Non-pigmented ciliary epithelial cell (primary cell): ENCODE data around the gene ITPRIP.

Experiments
- DNase-seq: peaks from one replicate; pipeline ENCODE4 v3.0.0-alpha.2; 2010; ENCODE audit warnings: low read depth

ITPRIP gene

DNA sequence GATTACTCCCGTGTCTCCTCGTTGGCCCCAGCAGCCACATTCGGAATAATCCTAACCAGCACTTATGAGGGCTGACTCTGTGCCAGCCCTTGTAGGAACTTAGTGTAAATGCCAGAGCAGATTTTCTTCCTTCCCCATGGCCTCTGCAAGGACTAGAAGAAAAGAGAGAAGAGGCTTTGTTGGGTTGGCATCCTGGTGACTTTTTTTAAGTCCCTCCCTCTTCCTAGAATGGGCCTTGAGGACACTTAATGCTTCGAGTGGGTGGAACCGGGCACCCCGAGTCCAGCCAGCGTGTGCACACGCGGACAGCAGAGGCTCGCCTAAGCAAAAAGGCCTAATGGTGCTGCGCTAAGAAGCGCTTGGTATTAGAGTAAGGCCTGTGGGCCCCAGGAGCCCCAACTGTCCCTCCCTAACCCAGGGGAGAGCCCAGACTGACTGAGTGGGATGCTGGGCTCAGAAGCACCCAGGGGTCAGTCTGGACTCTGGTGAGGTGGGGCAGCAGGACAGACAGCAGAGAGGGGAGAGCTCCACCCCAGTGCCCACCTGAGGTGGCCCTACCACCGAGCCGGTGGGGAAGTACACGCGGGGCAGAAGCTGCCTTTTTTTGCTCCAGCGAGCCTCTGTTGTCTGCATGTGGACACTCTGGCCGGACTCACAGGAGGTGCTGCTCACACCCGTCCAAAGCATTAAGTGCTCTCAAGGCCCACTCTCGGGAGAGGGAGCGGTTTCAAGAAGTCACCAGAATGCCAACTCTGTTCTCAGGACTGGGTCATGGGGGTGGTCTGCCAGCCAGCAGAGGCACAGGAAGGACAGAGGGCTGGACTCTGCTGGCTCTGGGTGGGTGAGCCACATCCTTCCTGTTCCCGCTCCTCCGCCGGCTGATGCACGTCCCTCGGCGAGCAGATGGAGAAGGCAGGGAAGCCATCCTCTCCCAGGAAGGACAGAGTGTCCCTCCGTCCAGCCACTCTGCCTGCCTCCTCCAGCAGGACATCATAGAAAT, 12.5 kb downstream of the ITPRIP start:
- DNase-seq: no peak

DNA sequence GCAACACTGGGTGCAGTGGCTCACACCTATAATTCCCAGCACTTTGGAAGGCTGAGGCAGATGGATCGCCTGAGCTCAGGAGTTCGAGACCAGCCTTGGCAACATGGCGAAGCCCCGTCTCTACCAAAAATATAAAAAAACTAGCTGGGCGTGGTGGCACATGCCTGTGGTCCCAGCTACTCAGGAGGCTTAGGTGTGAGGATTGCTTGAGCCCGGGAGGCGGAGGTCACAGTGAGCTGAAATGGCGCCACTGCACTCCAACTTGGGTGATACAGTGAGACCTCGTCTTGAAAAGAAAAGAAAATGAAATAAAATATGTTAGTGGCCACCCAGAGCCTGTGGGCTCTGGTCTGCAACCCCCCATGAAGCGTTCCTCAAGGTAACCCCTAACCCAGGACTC, 13.3 kb downstream of the ITPRIP start:
- no peak for DNase-seq

DNA sequence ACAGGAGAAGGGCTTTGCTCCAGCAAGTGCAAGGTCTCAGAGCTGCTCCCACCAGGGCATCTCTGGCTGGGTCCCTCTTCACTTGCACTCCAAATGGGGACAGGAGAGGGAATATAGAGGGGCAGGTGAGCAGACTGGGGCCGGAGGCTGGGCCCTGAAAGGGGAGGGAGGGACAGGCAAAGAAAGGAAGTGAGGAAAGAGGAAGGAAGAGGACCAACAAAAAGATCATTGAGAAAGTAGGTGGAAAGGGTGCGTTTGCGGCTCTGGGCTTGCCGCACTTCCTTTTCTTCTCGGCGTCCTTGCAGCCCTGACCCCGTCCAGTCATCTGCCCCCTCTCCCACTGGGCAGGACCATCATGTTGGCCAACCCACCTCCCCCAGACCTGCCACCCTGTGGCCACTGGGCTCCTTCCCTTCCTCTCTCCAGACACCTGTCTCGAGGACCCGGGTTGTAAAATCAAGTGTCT, 14.0 kb downstream of the ITPRIP start:
- no peak for DNase-seq

DNA sequence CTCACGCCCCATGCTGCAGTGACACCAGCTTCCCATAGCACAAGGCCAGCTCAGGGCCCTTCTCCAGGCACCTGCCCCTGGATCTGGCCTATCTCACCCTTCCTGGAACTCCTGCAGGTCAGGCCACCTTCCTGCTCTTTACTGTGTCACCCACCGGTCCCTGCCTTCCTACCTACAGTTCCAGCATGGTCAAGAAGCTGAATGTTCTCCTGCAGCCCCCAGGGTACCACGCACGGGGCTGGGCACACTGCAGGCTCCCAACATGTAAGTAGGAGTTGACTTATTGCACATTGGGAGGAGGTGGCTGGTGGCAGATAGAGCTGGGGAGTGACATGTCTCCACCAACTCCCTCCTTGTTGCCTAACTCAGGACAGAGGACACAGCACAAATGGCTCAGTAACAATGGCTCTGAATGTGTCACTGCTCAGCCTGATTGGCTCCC, 14.5 kb downstream of the ITPRIP start:
- no peak for DNase-seq

DNA sequence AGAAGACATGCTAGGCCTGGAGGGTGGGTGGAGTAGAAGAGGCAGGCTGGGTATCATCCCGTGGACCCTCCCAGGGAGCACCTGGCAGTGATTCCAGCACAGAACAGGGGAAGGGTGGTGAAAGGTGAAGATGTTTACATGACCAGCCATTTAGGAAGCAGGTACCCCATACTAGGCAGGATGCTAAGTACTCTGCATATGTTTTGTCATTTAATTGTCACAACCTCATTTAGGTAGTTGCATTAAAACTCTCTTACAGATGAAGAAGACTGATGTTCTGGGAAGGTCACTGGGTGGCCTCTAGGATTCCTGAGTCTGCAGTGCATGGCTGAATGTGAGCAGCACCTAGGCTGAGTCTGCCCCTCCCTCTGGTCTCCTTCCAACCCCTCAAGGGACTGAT, 15.2 kb downstream of the ITPRIP start:
- no peak for DNase-seq

DNA sequence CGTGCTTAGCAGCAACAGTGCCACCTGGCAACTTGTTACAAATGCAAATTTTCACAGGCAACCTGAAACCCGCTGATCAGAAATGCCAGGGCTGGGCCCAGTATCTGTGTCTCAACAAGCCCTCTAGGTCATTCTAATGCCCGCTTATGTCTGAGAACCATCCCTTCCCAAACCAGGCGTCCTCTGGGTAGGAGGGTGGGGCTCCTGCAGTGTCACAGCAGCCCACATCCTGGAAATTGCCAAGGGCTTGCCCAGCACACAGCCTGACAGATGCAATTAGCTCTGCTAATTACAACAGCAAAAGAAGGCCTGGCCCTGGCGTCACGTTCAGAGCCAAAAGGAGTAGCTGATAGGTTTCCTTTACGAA, 15.9 kb downstream of the ITPRIP start:
- DNase-seq: no peak

DNA sequence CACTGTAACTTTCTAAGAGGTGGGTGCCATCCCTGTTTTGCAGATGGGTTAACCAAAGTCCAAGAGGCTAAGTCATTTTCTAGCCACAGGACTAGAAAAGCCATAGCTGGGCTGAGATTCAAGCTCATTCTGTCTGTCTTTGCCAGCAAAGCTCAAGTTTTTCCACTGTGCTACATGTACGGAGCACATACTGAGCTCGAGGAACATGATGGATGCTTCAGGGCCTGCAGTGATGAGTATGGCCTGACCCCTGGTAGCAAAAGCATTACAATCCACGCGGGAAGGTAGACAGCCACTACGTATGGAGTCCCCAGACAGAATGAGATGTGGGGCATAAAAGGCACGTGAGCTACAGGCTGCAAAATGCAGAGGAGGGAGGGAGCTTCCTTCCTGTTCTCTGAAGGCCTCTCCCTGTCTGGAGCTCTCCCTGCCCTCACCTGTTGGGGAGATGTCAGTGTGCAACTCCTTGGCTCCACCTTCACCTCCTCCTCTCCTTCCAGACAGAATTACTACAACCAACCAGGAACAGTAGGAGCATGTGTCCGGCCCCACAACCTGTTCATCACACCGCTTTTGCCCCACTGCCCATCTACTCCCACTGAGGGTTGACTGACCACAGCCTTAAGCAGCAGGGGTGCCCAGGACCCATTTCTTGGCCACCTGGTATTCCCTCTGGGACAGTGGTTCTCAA, 16.4 kb downstream of the ITPRIP start:
- no peak for DNase-seq

DNA sequence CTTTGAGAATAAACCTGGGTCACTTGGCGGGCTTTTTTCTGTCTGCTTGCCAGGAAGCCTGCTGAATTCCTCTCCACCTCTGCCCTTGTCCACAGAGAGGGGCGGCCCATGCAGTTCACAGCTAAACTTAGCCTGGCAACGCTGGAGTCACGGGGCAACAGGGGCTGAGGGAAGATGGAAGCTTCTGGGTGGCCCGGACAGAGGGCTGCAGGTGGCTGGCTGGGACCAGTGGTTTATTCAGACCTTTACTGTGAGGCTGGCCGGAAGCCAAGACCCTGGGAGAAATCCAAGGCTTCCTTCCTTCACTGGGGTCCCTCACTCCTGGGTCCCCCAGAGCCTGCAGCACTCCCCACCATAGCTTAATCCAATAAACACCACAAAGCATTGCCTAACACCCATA, 17.0 kb downstream of the ITPRIP start:
- DNase-seq: no peak

DNA sequence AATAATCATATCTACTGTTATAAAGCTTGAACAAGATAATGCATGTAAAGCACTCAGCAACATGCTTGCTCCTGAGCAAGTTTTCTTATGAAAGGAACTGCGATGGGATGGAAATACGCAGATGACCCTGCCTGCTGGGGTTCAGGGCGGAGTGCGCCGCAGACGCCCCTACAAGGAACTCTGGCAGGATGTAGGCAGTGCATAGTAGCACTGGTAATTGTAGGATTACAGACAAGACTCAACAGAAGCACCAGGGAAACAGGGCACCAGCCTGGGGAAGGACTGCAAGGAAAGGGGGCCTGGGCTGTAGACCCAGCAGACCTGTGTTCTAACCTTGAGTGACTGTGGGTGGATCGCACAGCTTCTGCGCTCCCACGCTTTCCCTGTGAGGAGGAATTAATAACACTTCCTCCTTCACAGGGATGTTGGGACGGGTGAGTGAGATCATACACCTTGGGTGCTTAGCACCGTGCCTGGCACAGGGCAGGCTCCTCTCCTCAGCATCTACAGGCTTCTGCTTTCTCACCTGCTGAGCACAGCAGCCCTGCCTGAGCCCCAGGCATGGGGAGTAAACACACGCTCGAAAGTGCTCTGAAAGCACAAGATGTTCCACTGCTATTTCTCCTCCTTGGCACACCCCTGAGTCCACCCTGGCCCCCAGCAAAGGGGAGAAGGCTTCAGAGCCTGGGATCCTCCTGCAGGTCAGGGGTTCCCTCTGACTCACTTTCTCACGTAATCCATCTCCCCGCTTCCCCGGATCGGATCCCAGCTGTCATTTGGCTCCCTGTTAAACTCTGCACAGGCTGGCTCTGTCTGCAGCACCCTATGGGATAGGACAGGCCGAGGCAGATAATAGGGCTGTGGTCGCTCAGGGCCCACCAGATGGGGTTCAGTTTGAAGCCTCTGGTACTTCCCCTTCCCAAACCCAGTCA, 19.2 kb downstream of the ITPRIP start:
- no peak for DNase-seq

DNA sequence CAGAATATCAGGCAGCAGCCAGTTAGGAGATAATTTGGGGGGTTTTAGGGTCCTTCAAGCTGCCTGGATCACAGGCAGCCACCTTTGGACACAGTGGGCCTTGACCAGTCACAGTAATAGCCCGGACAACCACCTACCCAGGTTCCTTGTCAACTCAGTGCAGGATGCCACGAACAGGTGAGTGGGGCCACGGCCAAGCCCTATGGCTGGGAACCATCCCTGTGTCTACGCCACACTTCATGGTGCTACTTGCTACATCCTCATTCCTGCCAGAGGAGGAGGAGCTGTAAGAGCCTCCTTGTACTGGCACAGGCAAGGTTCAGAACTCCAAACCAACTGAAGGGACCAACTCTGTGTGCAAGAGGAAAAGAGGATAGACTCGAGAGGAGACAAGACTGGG, 19.9 kb downstream of the ITPRIP start:
- DNase-seq: no peak

DNA sequence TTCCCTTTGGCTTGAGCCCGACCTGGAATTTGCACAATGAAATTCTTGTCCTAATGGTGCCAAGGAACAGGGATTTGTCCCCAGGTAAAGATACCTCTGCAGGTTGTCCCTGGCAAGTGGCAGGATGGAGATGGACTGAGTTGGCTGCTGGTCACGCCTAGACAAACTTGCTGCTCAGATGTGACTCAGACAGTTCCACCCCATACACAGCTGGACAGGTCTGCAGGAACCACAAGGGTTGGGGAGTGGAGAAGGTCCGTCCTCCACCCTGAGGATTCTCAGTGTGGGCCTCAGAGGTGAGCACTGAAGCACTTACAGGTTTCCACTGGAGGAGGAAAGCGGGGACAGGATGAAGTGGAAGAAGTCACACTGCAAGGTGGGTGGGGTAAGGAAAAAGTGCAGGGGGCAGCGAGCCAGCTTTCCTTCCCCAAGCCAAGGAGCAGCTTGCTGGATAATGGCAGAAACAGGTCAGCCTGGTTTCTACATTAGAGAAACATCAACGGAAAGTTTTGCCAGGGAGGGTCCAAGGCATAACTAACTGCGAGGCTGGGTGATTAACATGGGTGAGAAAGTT, 20.5 kb downstream of the ITPRIP start:
- no peak for DNase-seq

DNA sequence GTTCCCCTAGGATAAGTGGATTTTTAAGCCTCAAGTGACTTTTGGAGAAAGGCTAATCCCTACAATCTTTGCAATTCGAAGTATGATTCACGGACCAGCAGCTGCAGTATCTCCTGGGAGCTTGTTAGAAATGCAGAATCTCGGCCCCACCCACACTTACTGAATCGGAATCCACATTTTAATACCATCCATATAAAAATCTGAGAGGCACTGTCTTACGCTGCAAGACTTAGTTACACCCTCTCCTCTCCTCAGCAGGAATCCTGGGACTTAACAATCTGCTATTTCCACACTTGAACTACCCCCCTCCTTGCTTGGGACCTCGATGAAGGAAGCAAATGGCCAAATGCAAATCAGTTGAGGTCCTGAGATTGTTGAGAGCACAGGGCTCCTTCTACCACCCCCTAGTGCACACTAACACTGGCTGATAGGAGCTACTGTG, 21.0 kb downstream of the ITPRIP start:
- DNase-seq: no peak

DNA sequence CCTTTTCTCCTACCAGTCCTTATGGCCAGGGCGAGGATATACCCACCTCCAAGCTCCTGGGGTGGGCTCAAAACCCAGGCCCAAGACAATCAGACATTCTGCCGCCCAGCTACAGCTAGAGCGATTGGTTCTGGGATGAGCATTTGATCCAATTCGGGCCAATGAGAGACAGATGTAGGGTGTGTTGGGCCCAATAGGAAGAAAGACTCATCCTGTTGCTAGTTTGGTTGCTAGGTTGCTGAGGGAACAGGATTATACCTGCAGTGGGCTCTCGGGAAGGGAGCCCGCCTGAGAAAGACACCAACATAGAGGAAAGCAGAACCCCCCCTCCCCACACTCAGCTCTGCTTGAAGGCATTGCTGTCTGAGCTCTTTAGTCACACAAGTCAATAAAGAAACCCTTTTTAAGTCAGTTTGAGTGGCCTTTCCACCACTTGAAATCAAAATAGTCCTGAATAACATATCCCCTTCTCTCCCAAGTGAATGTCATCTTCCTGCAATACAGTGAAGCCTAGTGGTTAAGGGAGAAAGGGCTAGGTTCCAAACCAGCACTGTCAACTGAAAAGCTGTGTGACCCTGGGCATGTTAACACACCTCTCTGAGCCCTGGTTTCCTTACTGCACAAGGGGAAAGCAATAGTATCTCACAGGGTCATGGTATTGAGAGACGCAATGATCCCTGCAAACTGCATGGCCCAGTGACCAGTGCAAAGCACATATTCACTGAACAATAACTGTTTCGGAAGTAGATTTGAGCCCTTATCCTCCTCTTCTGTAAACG, 21.8 kb downstream of the ITPRIP start:
- no peak for DNase-seq

DNA sequence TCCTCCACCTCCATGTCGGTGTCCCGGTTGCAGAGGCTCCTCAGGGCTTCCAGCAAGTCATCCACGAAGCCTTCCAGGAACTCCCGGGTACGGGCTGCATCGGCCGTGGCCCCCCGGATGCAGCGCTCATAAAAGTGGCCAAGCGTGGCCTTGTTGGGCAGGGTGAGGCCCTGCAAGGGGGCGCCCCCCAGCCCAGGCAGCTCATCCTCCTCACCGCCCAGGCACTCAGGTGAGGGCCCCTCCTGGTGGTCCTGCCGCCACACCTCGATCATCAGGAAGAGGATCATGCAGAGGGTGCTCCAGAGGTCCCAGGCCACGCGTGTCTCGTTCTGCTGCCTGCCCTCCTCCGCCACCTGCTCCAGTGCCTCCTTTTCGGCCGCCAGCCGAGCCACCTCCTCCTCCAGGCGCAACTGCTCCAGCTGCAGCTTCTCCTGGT, 22.8 kb downstream of the ITPRIP start:
- DNase-seq: no peak

DNA sequence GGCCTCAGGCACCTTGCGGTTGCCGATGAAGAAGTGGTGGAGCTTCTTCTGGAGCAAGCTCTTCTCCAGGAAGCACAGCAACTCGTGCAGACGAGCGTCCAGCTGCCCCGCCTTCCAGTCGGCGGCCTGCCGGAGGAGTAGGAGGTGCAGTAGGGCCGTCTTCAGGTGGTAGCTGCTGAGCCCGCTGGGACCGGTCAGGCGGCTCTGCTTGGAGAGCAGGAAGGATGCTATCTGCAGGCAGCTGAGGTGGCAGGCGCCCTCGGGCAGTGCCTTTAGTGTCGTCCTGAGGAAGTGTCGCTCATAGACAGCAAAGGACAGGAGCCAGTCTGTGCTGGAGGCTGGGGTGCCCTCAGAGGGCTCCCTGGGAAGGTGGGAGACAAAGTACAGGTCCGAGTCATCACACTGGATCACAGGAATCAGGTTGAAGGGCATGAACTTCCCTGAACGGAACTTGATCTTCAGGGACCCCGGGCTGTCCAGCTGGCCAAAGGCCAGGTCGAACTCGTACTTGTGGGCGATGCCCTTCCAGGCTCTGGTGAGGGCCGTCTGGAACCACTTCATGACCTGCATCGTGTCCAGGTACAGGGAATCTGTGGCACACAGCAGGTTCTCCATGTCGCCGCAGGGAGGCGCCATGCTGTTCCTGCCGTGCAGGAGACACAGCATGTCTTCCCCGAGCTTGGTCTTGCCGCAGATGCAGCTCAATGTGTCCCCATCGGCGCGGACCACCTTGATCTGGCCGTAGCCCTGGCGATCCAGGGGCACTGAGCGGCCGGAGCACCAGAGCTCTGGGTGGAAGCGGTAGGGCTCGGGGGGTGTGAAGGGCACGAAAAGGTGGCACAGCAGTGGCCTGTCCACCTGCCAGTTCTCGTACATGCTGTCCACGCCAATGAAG, 23.4 kb downstream of the ITPRIP start:
- DNase-seq: no peak

DNA sequence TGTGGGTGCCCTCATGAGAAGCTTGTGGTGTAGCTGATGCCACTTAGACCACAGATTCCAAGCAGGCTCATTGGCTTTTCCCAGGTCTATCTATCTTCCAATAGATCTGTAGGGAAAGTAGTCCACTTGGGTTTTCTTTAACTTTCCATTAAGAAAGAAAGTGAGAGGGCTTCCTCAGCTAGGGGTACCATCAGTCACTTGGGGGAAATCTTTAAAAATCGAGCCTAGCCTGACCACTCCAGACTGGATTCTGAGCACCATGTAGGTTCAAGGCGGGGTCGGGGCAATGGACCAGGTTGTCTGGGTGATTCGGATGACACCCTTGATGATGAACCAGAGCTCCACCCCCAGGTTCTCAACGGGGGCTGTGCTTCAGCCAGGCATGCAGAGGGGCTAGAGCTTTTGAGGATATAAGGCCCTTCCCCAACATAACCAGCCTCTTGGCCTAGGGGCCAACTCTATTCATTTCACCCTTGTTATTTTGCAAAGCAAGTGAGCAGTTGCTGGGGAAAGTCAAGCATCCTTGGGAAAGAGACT, 27.0 kb downstream of the ITPRIP start:
- no peak for DNase-seq

DNA sequence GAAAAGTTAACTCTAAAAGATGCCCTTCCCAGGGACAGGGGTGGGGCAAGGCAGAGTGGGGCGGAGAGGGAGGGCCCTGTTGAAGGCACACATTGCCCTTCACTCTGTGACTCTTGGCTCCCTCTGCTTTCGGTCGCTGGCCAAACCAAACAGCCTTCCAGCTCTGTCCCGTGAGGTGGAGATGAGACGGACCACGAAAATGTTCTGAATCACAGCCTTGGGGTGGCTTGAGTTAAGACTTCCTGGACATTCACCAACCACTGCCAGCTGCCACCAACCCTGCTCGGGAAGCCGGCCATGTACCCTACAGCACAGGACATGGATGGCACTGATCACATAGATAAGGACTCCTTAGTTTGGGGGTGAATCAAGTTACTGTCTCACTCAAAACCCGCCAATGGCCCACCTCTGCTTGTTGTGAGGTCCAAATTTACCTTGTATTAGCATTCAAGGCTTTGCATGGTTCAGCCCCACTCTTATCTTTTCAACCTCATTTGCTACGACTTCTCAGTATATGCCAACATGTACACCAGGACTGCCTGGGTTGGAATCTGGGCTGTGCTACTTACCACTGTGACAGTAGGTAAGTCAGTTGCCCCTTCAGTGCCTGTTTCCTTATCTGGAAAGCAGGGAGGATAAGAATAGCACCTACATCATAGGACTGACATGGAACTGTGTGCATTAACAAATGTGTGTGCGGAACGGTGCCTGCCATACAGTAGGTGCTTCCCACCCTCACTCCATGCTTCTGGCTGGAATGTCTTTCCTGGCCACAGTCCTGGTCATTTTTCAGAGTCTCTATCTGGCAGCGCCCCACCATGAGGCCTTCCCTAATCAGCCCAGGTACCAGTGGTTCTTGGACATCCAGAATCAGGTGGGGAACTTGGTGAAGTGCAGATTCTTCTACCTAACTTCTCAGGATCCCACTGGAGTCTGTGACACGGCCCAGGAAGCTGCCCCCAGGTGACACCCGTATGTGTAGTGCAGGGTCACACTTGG, 28.0 kb downstream of the ITPRIP start:
- DNase-seq: no peak

DNA sequence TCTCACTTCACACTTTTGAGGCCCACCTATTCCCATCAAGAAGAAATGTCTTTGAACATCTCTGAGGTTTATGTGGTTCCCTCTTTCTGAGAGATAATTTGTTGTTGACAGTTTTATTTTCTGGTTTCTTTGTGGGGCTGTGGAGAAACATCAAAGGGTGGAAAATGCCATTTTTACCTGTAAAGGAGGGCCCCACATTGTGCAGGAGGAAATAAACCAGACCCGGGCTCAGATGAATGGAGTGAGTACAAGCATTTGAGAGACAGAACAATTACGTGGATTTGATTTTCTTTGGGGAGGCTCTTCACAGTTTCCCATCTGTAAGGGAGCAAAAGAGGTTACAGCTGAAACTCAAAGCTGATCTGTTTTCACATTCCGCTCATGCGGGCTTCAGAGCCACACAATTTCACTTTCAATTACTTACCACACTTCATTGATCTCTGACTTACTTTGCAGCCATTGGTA, 29.8 kb downstream of the ITPRIP start:
- no peak for DNase-seq
